GM19193 (cell line): ENCODE data around the gene EDN1.

ENCODE experiments used
- POLR2A ChIP-seq: IDR thresholded peaks from 4 replicates; pipeline ENCODE4 v1.6.1; 2011; ENCODE audit not compliant: insufficient read depth, insufficient read length; ENCODE audit errors: extremely low read depth

Gene EDN1

GRCh38 chr6:12297363-12298016 lies 7.3 kb downstream of the EDN1 start:
- no peak for TF ChIP-seq POLR2A

GRCh38 chr6:12298017-12298978 lies 8.1 kb downstream of the EDN1 start:
- no peak for TF ChIP-seq POLR2A

GRCh38 chr6:12298995-12299394 lies 8.8 kb downstream of the EDN1 start:
- no peak for TF ChIP-seq POLR2A

- TF ChIP-seq POLR2A, result no peak
Observed at GRCh38 chr6:12301018-12301417, 10.9 kb downstream of the EDN1 start.

GRCh38 chr6:12304487-12304886 lies 14.3 kb downstream of the EDN1 start:
- no peak for TF ChIP-seq POLR2A

GRCh38 chr6:12309070-12309469 lies 18.9 kb downstream of the EDN1 start:
- TF ChIP-seq POLR2A, result no peak

GRCh38 chr6:12311106-12311505 lies 20.9 kb downstream of the EDN1 start:
- TF ChIP-seq POLR2A, result no peak

GRCh38 chr6:12312736-12313135 lies 22.6 kb downstream of the EDN1 start:
- TF ChIP-seq POLR2A, result no peak

GRCh38 chr6:12313306-12313991 lies 23.3 kb downstream of the EDN1 start:
- TF ChIP-seq POLR2A, result no peak

- no peak for TF ChIP-seq POLR2A
Observed at GRCh38 chr6:12313992-12314589, 23.9 kb downstream of the EDN1 start.

- no peak for TF ChIP-seq POLR2A
Observed at GRCh38 chr6:12314751-12315150, 24.6 kb downstream of the EDN1 start.

- no peak for TF ChIP-seq POLR2A
Observed at GRCh38 chr6:12315292-12316081, 25.3 kb downstream of the EDN1 start.

- TF ChIP-seq POLR2A, result no peak
Observed at GRCh38 chr6:12318749-12319148, 28.6 kb downstream of the EDN1 start.

GRCh38 chr6:12324099-12324498 lies 33.9 kb downstream of the EDN1 start:
- TF ChIP-seq POLR2A, result no peak
